Anterior cingulate cortex (tissue), 58 donors: Measurements from ENCODE around the gene NTRK1.

Experiments
- DNase-seq, 58 donors: peaks; one replicate each; lab custom pipeline; 2025; lab: John Stamatoyannopoulos, UW

NTRK1 gene

GRCh38 chr1:156854634-156855033 is 6.0 kb upstream of the NTRK1 start:
- no peak for DNase-seq

GRCh38 chr1:156856282-156856785 is 4.3 kb upstream of the NTRK1 start:
- DNase-seq, result no peak

DNA sequence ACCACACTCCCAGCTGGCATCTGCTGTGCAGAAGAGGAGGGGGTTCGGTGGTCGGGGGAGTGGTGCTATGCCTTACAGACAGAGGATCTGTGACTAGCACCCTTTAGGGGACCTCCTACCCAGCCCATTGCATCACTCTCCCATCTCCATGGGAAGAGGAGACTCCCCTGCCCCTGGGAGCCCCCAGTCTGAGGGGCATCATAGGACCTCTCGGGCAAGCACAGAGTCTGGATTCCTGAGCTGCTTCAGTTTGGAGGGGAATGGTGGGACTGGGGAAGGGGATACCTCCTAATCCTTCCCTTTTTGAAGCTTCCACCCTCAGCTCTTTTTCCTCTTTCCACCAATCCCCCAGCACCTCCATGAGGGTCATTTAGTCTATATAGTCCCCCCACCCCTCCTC is 3.1 kb upstream of the NTRK1 start:
- no peak for DNase-seq

DNA sequence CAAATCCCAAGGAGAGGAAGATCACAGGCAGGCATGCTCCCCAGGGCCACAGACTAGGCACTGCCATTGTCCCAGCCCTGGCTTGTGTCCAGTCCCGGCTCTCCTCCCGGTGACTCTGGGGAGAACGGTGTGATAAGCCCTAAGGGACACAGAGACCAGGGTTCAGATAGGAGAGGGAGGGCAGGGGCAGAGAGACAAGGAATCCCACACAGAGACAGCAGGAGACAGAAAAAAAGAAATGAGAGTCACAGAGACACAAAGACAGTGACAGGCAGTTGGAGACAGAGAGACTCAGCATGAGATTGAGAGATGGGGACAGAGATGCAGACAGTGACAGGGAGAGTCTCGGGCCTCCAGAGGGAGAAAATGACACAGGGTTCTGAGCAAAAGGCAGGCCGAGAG is 2.1 kb upstream of the NTRK1 start:
- DNase-seq, result no peak

DNA sequence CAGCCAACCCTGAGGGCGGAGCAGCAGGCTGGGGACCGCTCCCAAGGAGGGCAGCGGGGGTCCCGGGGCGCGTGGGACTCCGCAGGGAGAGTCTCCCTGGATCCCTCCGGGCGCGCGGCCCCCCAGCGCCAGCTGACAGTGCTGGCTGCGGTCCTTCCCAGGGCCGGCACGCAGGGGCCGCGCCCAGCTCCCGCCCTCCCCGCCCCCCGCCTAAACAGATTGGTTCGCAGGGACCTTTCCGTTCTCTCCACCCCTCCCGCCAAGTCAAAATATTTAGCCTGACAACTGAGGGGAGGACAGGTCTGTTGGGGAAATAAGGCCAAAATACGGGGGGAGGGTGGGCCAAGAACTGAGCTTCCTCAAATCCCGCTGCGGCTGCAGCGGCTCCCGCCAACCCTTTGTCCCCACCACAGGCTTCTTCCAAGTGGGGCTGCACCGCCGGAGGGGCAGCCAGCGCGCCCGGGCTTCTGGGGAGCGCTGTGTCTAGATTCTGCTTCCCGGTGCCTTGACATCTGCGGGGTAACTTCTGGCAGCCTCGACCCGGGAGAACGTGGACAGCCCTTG is 1.6 kb upstream of the NTRK1 start, which contains the start of gene INSRR:
TSS of gene INSRR (minus strand) at position 159 of the 564 bp plus-strand sequence. CDS start 496 bp downstream, outside the sequence.
- no peak for DNase-seq

DNA sequence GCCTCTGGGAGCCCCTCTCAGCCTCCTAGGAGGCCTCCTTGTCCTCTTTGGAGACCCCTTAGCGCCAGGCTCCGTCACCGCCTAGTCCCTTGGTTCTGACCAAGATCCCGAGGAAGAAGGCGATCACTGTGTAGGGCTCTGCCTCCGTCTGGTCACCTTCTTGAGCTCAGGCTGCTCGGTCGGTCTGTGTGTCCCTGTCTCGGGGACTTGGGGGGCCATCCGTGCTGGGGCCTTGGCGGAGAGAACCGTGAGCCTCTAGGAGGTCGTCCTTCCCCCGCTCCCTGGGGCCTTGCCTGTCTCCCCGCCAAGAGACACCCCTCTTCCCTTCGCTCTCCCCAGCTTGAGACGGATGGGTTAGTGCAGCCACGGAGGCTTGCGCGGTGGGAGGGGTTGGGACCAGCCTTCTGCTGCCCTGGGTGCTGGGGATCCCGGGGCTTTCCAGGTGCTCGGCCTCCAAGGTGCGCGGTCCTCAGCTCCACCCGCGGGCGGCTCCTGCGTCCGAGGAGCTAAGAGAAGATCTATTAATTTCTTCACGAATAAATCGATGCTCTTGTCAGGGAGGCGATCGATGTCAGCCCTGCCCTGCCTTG is 1.0 kb upstream of the NTRK1 start:
- DNase-seq, result peak in 2 of 58 donors; percentile 2 to 36

- peak in 33 of 58 donors; percentile 4 to 36 (median 19) for DNase-seq
Measured at GRCh38 chr1:156860113-156860627, 495 bp upstream of the NTRK1 start.

GRCh38 chr1:156862584-156862983 is 1.9 kb downstream of the NTRK1 start:
- no peak for DNase-seq

GRCh38 chr1:156862997-156863599 is 2.4 kb downstream of the NTRK1 start:
- DNase-seq, result no peak

- no peak for DNase-seq
Measured at GRCh38 chr1:156863631-156864030, 3.0 kb downstream of the NTRK1 start.

GRCh38 chr1:156864796-156865195 is 4.1 kb downstream of the NTRK1 start:
- no peak for DNase-seq

- no peak for DNase-seq
Measured at GRCh38 chr1:156865258-156865657, 4.6 kb downstream of the NTRK1 start.

DNA sequence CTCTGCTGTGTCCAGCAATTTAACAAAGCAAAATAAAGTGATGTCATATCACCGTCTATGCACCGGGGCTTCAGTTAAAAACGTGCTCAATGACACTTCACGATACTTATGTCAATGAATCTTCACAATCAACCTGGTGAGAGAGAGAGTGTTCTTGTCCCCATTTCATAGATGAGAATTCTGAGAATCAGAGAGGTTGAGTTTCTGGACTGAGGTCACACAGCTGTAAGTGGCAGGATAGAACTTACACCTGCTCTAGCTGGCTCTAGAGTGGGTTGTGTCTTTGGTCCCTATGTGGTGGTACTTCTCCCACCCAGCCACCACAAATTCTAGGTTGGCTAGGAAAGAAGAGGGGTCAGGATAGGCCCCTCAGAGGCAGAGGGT is 5.2 kb downstream of the NTRK1 start:
- DNase-seq, result no peak

DNA sequence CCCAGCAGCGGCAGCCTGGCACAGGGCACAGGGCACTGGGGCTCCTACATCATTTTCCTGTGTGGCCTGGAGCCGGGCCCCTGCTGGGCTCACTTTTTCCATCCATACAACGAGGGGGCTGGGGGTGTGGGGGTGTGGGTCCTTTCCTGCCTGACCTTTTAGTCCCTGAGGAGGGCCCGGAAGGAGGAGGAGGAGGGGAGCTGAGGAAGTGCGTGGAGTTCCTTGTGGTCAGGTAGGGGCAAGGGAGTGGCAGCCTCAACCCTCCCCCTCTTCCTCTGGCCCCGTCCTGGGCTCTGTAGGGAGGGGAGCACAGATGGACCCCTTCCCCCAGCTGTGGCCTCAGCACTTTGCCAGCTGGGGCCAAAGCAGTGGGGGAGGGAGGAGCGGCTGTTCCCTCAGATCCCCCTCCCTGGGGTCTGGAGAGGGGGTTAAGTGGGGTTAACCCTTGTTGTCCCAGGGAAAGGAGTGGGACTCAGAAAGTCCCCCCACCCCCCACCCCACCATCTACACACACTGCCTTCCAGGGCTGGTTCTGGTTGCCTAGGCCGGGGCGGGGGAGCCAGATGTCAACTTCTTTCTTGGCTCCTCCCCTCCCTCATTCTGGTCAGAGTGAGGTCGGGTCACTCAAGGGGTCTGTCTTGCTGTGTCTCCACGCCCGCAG is 5.7 kb downstream of the NTRK1 start:
- DNase-seq, result no peak

- DNase-seq, result no peak
Measured at GRCh38 chr1:156868341-156868740, 7.7 kb downstream of the NTRK1 start.

DNA sequence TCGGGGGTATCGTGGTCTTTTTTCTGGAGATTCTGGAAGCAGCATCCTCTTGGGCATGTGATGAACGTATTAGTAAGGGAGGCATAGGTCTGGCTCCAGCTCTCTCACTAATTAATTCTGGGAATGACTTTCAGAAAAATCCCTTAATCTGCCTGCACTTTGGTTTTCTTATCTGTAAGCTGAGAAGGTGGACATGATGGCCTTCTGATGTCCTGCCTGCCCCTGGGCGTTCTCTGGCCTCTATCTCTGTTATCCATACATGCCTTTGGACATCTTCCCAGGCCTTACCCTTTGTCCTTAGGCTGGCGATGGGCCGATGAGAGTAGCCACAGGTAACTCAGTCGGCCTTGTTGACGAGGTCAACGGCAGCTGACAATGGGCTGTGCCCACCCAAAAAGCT is 8.8 kb downstream of the NTRK1 start:
- no peak for DNase-seq

- DNase-seq, result no peak
Measured at GRCh38 chr1:156873659-156874058, 13.0 kb downstream of the NTRK1 start.

DNA sequence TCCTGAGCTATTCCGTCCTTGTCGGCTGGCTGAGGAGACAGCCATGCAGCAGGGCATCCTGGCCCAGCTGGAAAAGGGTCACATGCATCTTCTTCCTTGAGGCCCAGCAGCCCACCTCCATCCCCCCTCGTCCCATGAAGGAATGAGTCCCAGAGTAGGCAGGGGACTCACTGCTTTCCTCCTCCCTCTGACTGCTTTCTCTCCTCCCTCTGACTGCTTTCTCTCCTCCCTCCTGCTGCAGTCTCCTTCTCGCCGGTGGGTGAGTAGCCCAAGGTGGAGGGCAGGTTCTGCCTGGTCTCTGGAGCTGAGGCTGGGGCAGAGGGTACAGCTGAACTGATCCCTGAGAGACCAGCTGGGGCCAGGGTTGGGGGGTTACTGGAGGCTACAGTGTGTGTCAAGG is 13.5 kb downstream of the NTRK1 start:
- DNase-seq, result no peak

DNA sequence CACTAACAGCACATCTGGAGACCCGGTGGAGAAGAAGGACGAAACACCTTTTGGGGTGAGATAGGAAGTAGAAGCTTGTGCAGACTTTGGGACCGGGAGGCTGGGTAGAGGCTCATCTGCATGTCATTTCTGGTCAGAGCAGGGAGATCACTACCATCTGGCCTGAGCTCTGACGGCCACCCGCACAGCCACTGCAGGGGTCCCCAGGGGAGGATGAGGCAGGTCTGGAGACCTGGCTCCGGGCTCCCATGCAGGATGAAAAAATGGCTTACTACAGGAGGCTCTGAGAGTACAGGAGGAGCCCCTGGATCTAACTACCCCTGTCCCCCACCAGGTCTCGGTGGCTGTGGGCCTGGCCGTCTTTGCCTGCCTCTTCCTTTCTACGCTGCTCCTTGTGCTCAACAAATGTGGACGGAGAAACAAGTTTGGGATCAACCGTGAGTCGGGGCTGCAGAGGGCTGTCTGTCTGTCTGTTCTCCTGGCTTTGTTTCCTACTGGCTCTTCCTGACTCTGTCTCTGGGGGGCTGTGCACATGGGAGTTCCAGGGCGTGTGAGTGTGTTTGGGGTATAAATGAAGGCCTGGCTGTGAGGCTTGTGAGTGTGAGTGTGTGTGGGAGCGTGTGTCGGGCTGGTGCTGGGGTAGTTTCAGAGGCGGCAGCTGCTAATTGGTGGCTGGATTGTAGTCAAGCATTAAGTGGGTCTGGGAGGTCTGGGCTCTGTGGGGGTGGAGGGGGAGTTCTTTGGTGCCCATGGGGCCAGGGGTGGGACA is 14.1 kb downstream of the NTRK1 start:
- DNase-seq, result no peak

DNA sequence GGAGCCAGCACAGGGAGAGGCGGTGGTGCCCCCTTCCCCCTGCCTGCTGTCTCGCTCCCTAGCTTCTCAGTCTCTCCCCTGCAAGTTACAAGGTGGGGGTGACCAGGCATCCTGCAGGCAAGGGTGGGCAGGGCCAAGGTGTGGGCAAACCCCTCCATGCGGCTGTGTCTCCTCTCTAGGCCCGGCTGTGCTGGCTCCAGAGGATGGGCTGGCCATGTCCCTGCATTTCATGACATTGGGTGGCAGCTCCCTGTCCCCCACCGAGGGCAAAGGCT is 14.6 kb downstream of the NTRK1 start:
- DNase-seq, result no peak

- DNase-seq, result no peak
Measured at GRCh38 chr1:156876281-156876680, 15.6 kb downstream of the NTRK1 start.
